ENCODE data around the gene TM4SF1.

- no peak for TF ChIP-seq PPARA (CRISPR knock-in tag; IDR thresholded peaks at IDR 0.05; ENCODE audit: borderline replicate concordance)
- no peak for TF ChIP-seq ZNF8 (CRISPR knock-in tag; IDR thresholded peaks at IDR 0.05)
- no peak for TF ChIP-seq ZFP3 (CRISPR knock-in tag; IDR thresholded peaks at IDR 0.05)
- TF ChIP-seq CREB5 (CRISPR knock-in tag; IDR thresholded peaks at IDR 0.05; ENCODE audit: low read depth), result no peak
- no peak for TF ChIP-seq TCF4 (CRISPR knock-in tag; IDR thresholded peaks at IDR 0.05; ENCODE audit: borderline replicate concordance)
- no peak for TF ChIP-seq ZNF70 (CRISPR knock-in tag; IDR thresholded peaks at IDR 0.05)
- TF ChIP-seq ZFP30 (CRISPR knock-in tag; IDR thresholded peaks at IDR 0.05), result no peak
- TF ChIP-seq ZNF565 (CRISPR knock-in tag; conservative IDR thresholded peaks at IDR 0.05; ENCODE audit: low read depth), result no peak
- TF ChIP-seq TOX (CRISPR knock-in tag; IDR thresholded peaks at IDR 0.05; ENCODE audit: borderline replicate concordance), result no peak
- no peak for TF ChIP-seq CSRNP3 (CRISPR knock-in tag; IDR thresholded peaks at IDR 0.05)
- no peak for TF ChIP-seq POU6F1 (CRISPR knock-in tag; IDR thresholded peaks at IDR 0.05; ENCODE audit: borderline replicate concordance, low read depth)
Measured at GRCh38 chr3:149393345-149394160, 16.1 kb upstream of the TM4SF1 start.
